ENCODE results near the gene CFAP46.

DNA sequence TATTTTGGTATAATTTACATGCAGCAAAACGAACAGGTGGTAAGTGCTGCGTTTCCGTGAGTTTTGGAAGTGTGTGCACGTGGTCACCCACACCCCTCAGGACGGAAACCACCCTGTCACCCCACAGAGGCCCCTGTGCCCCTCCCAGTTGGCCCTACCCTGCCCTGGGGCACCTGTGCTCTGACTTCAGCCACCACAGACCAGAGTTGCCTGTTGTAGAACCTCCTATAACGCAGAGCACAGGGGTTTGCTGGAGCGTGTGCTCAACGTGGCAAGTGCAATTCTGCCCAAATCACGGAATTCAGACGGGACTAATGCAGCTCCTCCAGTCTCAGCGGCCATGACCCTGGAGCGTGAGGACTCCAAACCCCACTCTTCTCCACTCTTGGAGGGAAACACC, 9.6 kb upstream of the CFAP46 start:
- TF ChIP-seq, protein P1, sequence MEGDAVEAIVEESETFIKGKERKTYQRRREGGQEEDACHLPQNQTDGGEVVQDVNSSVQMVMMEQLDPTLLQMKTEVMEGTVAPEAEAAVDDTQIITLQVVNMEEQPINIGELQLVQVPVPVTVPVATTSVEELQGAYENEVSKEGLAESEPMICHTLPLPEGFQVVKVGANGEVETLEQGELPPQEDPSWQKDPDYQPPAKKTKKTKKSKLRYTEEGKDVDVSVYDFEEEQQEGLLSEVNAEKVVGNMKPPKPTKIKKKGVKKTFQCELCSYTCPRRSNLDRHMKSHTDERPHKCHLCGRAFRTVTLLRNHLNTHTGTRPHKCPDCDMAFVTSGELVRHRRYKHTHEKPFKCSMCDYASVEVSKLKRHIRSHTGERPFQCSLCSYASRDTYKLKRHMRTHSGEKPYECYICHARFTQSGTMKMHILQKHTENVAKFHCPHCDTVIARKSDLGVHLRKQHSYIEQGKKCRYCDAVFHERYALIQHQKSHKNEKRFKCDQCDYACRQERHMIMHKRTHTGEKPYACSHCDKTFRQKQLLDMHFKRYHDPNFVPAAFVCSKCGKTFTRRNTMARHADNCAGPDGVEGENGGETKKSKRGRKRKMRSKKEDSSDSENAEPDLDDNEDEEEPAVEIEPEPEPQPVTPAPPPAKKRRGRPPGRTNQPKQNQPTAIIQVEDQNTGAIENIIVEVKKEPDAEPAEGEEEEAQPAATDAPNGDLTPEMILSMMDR (conservative IDR thresholded peaks at IDR 0.05; ENCODE audit: low read length): no peak
- no peak for TF ChIP-seq EZH2phosphoT487 (IDR thresholded peaks at IDR 0.05; ENCODE audit: borderline replicate concordance)
